Measurements from ENCODE around the gene CSN3. TPM values are rescaled to one million over a fixed set of nuclear protein-coding genes. Genes with fewer than 3 reads are reported as not detected.
"Not testable (repeated sequence)": the region's sequence is repeated elsewhere in the genome, so short reads cannot be mapped to it uniquely, and the experiment has no call there.

Gene CSN3
- not detected in 2 replicates for total RNA-seq

GRCh38 chr4:70242297-70242696, at the start of gene CSN3:
Gene CSN3 (plus strand): TSS chr4:70242597. CDS start chr4:70244820, 2,223 bp downstream.
- DNase-seq (ENCODE audit: insufficient read length, low spot score, missing footprints); H3K4me3 ChIP-seq (ENCODE audit: insufficient read depth, low read length); H3K27me3 ChIP-seq (ENCODE audit: insufficient read depth, low read length); H3K4me1 ChIP-seq (ENCODE audit: insufficient read depth, low read length); H3K79me2 ChIP-seq (ENCODE audit: insufficient read depth, low read length); H3K4me2 ChIP-seq (ENCODE audit: insufficient read depth, low read length); H3K9me3 ChIP-seq (ENCODE audit: low read depth, low read length); H4K20me1 ChIP-seq (ENCODE audit: insufficient read depth, low read length); H2AFZ ChIP-seq (ENCODE audit: low read length); H3K27ac ChIP-seq (ENCODE audit: low read depth, low read length); H3K36me3 ChIP-seq (ENCODE audit: insufficient read depth, low read length): not testable (repeated sequence)

- H3K4me2 ChIP-seq (ENCODE audit: insufficient read depth, low read length), result no peak overlapping the region
- TF ChIP-seq CTCF (IDR thresholded peaks at IDR 0.05; ENCODE audit: extremely low read depth, low read depth, low read length), result no peak
Observed at GRCh38 chr4:70192895-70193294, 49.5 kb upstream of the CSN3 start.

GRCh38 chr4:70195425-70195824, 47.0 kb upstream of the CSN3 start, which contains the start of gene ODAM:
Gene ODAM (plus strand): TSS chr4:70195725. CDS start chr4:70196544, 819 bp downstream.
- no peak for DNase-seq (ENCODE audit: insufficient read length, low spot score, missing footprints)
- no peaks in the 10 kb centered on the region for H3K79me2 ChIP-seq (ENCODE audit: insufficient read depth, low read length)
- TF ChIP-seq CTCF (IDR thresholded peaks at IDR 0.05; ENCODE audit: extremely low read depth, low read depth, low read length), result no peak

More at GRCh38 chr4:70192895-70193294, 49.5 kb upstream of the CSN3 start:
- Histone ChIP-seq H3K36me3 (ENCODE audit: insufficient read depth, low read length) (no peaks in the 10 kb centered on the region), H4K20me1 (ENCODE audit: insufficient read depth, low read length) (no peaks in the 10 kb centered on the region), H3K27me3 (ENCODE audit: insufficient read depth, low read length) (no peaks in the 10 kb centered on the region), H2AFZ (ENCODE audit: low read length) (no peak overlapping the region), H3K4me3 (ENCODE audit: insufficient read depth, low read length) (no peak overlapping the region), H3K4me1 (ENCODE audit: insufficient read depth, low read length) (no peaks in the 10 kb centered on the region), H3K79me2 (ENCODE audit: insufficient read depth, low read length) (no peaks in the 10 kb centered on the region), H3K27ac (ENCODE audit: low read depth, low read length) (no peak overlapping the region), H3K9me3 (ENCODE audit: low read depth, low read length) (no peaks in the 10 kb centered on the region)
- no peak for DNase-seq (ENCODE audit: insufficient read length, low spot score, missing footprints)

GRCh38 chr4:70196857-70197256, 45.5 kb upstream of the CSN3 start:
- Histone ChIP-seq H4K20me1 (ENCODE audit: insufficient read depth, low read length) (no peaks in the 10 kb centered on the region), H3K79me2 (ENCODE audit: insufficient read depth, low read length) (no peaks in the 10 kb centered on the region), H3K4me1 (ENCODE audit: insufficient read depth, low read length) (no peaks in the 10 kb centered on the region), H3K27me3 (ENCODE audit: insufficient read depth, low read length) (no peaks in the 10 kb centered on the region), H3K4me2 (ENCODE audit: insufficient read depth, low read length) (no peak overlapping the region), H3K36me3 (ENCODE audit: insufficient read depth, low read length) (no peaks in the 10 kb centered on the region), H3K4me3 (ENCODE audit: insufficient read depth, low read length) (no peak overlapping the region), H3K27ac (ENCODE audit: low read depth, low read length) (no peak overlapping the region), H3K9me3 (ENCODE audit: low read depth, low read length) (no peaks in the 10 kb centered on the region), H2AFZ (ENCODE audit: low read length) (no peak overlapping the region)
- DNase-seq (ENCODE audit: insufficient read length, low spot score, missing footprints), result no peak
- TF ChIP-seq CTCF (IDR thresholded peaks at IDR 0.05; ENCODE audit: extremely low read depth, low read depth, low read length), result no peak

More at GRCh38 chr4:70195425-70195824, 47.0 kb upstream of the CSN3 start, which contains the start of gene ODAM:
- no peak within 1 kb of the TSS for H3K4me3 ChIP-seq (ENCODE audit: insufficient read depth, low read length)
- no peak within 1 kb of the TSS for H3K27ac ChIP-seq (ENCODE audit: low read depth, low read length)
- H3K4me1 ChIP-seq (ENCODE audit: insufficient read depth, low read length), result no peaks in the 10 kb centered on the region
- no peaks in the 10 kb centered on the region for H3K9me3 ChIP-seq (ENCODE audit: low read depth, low read length)
- no peak within 1 kb of the TSS for H3K4me2 ChIP-seq (ENCODE audit: insufficient read depth, low read length)
- H3K36me3 ChIP-seq (ENCODE audit: insufficient read depth, low read length), result no peaks in the 10 kb centered on the region
- no peak within 1 kb of the TSS for H2AFZ ChIP-seq (ENCODE audit: low read length)
- no peaks in the 10 kb centered on the region for H3K27me3 ChIP-seq (ENCODE audit: insufficient read depth, low read length)
- no peaks in the 10 kb centered on the region for H4K20me1 ChIP-seq (ENCODE audit: insufficient read depth, low read length)

Measured in osteoblast (primary cell).